Neuronal stem cell (in vitro differentiated cells): Measurements from ENCODE around the gene SEC14L3.

Experiments
- DNase-seq: peaks from one replicate; pipeline ENCODE4 v3.0.0-alpha.2; 2013; ENCODE audit warnings: low spot score
- H2AFZ ChIP-seq: one replicate; pipeline ENCODE4 v1.6.1; 2013; ENCODE audit warnings: mild to moderate bottlenecking, low read length, inconsistent platforms
- H2AK5ac ChIP-seq: 2 replicates; pipeline ENCODE4 v1.6.1; 2013; ENCODE audit warnings: low read depth, mild to moderate bottlenecking, inconsistent platforms, low read length, moderate library complexity, mixed read lengths
- H2BK120ac ChIP-seq: 2 replicates; pipeline ENCODE4 v1.6.1; 2013; ENCODE audit warnings: low read depth, mild to moderate bottlenecking, inconsistent platforms, low read length, moderate library complexity, mixed read lengths
- H2BK12ac ChIP-seq: one replicate; pipeline ENCODE4 v1.6.1; 2013; ENCODE audit warnings: low read length, inconsistent platforms
- H2BK15ac ChIP-seq: 2 replicates; pipeline ENCODE4 v1.6.1; 2013; ENCODE audit warnings: mild to moderate bottlenecking, low read length, inconsistent platforms, mixed read lengths
- H2BK5ac ChIP-seq: one replicate; pipeline ENCODE4 v1.6.1; 2013; ENCODE audit warnings: inconsistent platforms, mild to moderate bottlenecking, low read length, moderate library complexity
- H3K14ac ChIP-seq: one replicate; pipeline ENCODE4 v1.6.1; 2013; ENCODE audit warnings: low read length, inconsistent platforms
- H3K18ac ChIP-seq: 2 replicates; pipeline ENCODE4 v1.6.1; 2013; ENCODE audit warnings: low read length, inconsistent platforms
- H3K23ac ChIP-seq: 2 replicates; pipeline ENCODE4 v1.6.1; 2013; ENCODE audit warnings: low read depth, mild to moderate bottlenecking, mixed read lengths, low read length, inconsistent platforms; ENCODE audit not compliant: poor library complexity
- H3K27ac ChIP-seq: replicated peaks from 3 replicates; pipeline ENCODE4 v1.5.1; 2013; ENCODE audit warnings: low read length, inconsistent platforms
- H3K27me3 ChIP-seq, 3 experiments: 2 replicates each; pipeline ENCODE4 v1.6.1; 2013; ENCODE audit warnings: low read length in 3 of 3, mild to moderate bottlenecking in 2 of 3, inconsistent platforms in 1 of 3, low read depth in 1 of 3, mixed read lengths in 1 of 3, moderate library complexity in 1 of 3; ENCODE audit not compliant: control insufficient read depth in 3 of 3, insufficient read depth in 3 of 3
- H3K36me3 ChIP-seq, 2 donors: replicated peaks in 1 of 2; 2 replicates each; pipeline ENCODE4 v1.6.1; 2013; ENCODE audit warnings: low read length in 2 of 2; ENCODE audit not compliant: control insufficient read depth in 2 of 2, insufficient read depth in 2 of 2
- H3K4ac ChIP-seq: 2 replicates; pipeline ENCODE4 v1.6.1; 2013; ENCODE audit warnings: inconsistent platforms, mild to moderate bottlenecking, low read length, moderate library complexity
- H3K4me1 ChIP-seq, 2 donors: 1 replicate in 1 of 2; 2 replicates in 1 of 2; pipeline ENCODE4 v1.6.1; 2013; ENCODE audit warnings: low read length in 2 of 2, low read depth in 1 of 2; ENCODE audit not compliant: control insufficient read depth in 2 of 2, insufficient read depth in 1 of 2
- H3K4me2 ChIP-seq: one replicate; pipeline ENCODE4 v1.6.1; 2013; ENCODE audit warnings: mild to moderate bottlenecking, low read length, inconsistent platforms; ENCODE audit not compliant: insufficient read depth, poor library complexity, severe bottlenecking
- H3K4me3 ChIP-seq, 2 donors: 2 replicates each; pipeline ENCODE4 v1.5.1; 2013; ENCODE audit warnings: low read length in 2 of 2, mild to moderate bottlenecking in 2 of 2, inconsistent platforms in 1 of 2, moderate library complexity in 1 of 2
- H3K79me1 ChIP-seq: one replicate; pipeline ENCODE4 v1.6.1; 2013; ENCODE audit warnings: low read depth, mild to moderate bottlenecking, inconsistent platforms, low read length, moderate library complexity
- H3K9ac ChIP-seq: one replicate; pipeline ENCODE4 v1.6.1; 2013; ENCODE audit warnings: mild to moderate bottlenecking, low read depth, low read length, inconsistent platforms; ENCODE audit not compliant: poor library complexity
- H3K9me3 ChIP-seq, 2 donors: replicated peaks in 1 of 2; 2 replicates each; pipeline versions ENCODE3 to v1.6.1; 2013; ENCODE audit warnings: low read length in 2 of 2, mild to moderate bottlenecking in 2 of 2, inconsistent platforms in 1 of 2, low read depth in 1 of 2, mixed read lengths in 1 of 2, moderate library complexity in 1 of 2; ENCODE audit not compliant: control insufficient read depth in 2 of 2, insufficient read depth in 1 of 2
- H4K8ac ChIP-seq: one replicate; pipeline ENCODE4 v1.6.1; 2013; ENCODE audit warnings: low read depth, mild to moderate bottlenecking, inconsistent platforms, low read length, moderate library complexity
- H4K91ac ChIP-seq: one replicate; pipeline ENCODE4 v1.6.1; 2013; ENCODE audit warnings: low read length, low read depth, mild to moderate bottlenecking, inconsistent platforms; ENCODE audit not compliant: poor library complexity
- WGBS, 2 donors: extraction: QIAGEN DNeasy Blood & Tissue Kit; methylation state at CpG; one replicate each; pipeline ENCODE4 v1.1.7; 2013; ENCODE audit warnings: missing lambda C conversion rate in 2 of 2, mixed read lengths in 1 of 2; ENCODE audit not compliant: insufficient read length in 2 of 2, insufficient replicate concordance in 1 of 2; ENCODE audit errors: extremely low coverage in 2 of 2; 5-methylcytosine and 5-hydroxymethylcytosine counted together

Gene SEC14L3

GRCh38 chr22:30435674-30436126 is 36.1 kb downstream of the SEC14L3 start:
- no peak overlapping the region for H2BK120ac ChIP-seq
- H4K91ac ChIP-seq: no peak overlapping the region
- H3K9me3 ChIP-seq: peaks cover 0 to 2% of the 10 kb centered on the region in 2 donors
- H3K4me2 ChIP-seq: no peak overlapping the region
- H3K4me3 ChIP-seq: no peak overlapping the region
- no peak overlapping the region for H2BK5ac ChIP-seq
- no peak overlapping the region for H3K27ac ChIP-seq
- peaks cover 0 to 3% (median 0%) of the 10 kb centered on the region in 3 experiments for H3K27me3 ChIP-seq
- peak overlapping the region; percentile 82 for H2AFZ ChIP-seq
- H3K9ac ChIP-seq: no peak overlapping the region
- no peaks in the 10 kb centered on the region for H3K79me1 ChIP-seq
- no peak for DNase-seq
- no peak overlapping the region for H4K8ac ChIP-seq
- H2BK12ac ChIP-seq: no peak overlapping the region
- H3K18ac ChIP-seq: peak overlapping the region; percentile 11
- WGBS, 2 donors: no CpG with 5 or more reads among the region's 6 CpGs
- no peaks in the 10 kb centered on the region for H3K36me3 ChIP-seq
- H2AK5ac ChIP-seq: peak overlapping the region; percentile 78
- no peak overlapping the region for H2BK15ac ChIP-seq
- peak overlapping the region; percentile 40 for H3K14ac ChIP-seq
- no peaks in the 10 kb centered on the region for H3K4me1 ChIP-seq
- H3K23ac ChIP-seq: no peak overlapping the region
- H3K4ac ChIP-seq: peak overlapping the region; percentile 4

GRCh38 chr22:30434843-30435242 is 37.0 kb downstream of the SEC14L3 start:
- Histone ChIP-seq H3K14ac (no peak overlapping the region), H4K91ac (no peak overlapping the region), H2AFZ (peak overlapping the region; percentile 82), H2AK5ac (no peak overlapping the region), H2BK5ac (no peak overlapping the region), H3K4me2 (no peak overlapping the region), H3K27ac (no peak overlapping the region), H2BK12ac (no peak overlapping the region), H3K79me1 (no peaks in the 10 kb centered on the region), H3K18ac (peak overlapping the region; percentile 33), H2BK15ac (no peak overlapping the region), H3K4me1 (no peaks in the 10 kb centered on the region), H4K8ac (no peak overlapping the region), H2BK120ac (no peak overlapping the region), H3K27me3 (peaks cover 0 to 3% (median 0%) of the 10 kb centered on the region in 3 experiments), H3K4me3 (no peak overlapping the region), H3K23ac (no peak overlapping the region), H3K9me3 (peaks cover 0 to 2% of the 10 kb centered on the region in 2 donors), H3K4ac (no peak overlapping the region), H3K36me3 (no peaks in the 10 kb centered on the region), H3K9ac (no peak overlapping the region)
- no CpG with 5 or more reads among the region's 1 CpG for WGBS, 2 donors
- DNase-seq: no peak

GRCh38 chr22:30433773-30434172 is 38.0 kb downstream of the SEC14L3 start:
- no peak overlapping the region for H4K8ac ChIP-seq
- H2BK12ac ChIP-seq: no peak overlapping the region
- peak overlapping the region; percentile 48 for H2AK5ac ChIP-seq
- DNase-seq: no peak
- H3K27me3 ChIP-seq: peaks cover 0 to 3% (median 0%) of the 10 kb centered on the region in 3 experiments
- no peak overlapping the region for H3K4me3 ChIP-seq
- H2BK120ac ChIP-seq: no peak overlapping the region
- H3K23ac ChIP-seq: no peak overlapping the region
- no peaks in the 10 kb centered on the region for H3K79me1 ChIP-seq
- no peak overlapping the region for H3K14ac ChIP-seq
- no peak overlapping the region for H3K4ac ChIP-seq
- WGBS, 2 donors: no CpG with 5 or more reads among the region's 1 CpG
- H3K4me1 ChIP-seq: no peaks in the 10 kb centered on the region
- no peaks in the 10 kb centered on the region for H3K36me3 ChIP-seq
- no peak overlapping the region for H3K9ac ChIP-seq
- no peak overlapping the region for H3K4me2 ChIP-seq
- no peak overlapping the region for H4K91ac ChIP-seq
- H2AFZ ChIP-seq: no peak overlapping the region
- no peak overlapping the region for H3K18ac ChIP-seq
- peaks cover 0 to 2% of the 10 kb centered on the region in 2 donors for H3K9me3 ChIP-seq
- no peak overlapping the region for H3K27ac ChIP-seq
- H2BK15ac ChIP-seq: no peak overlapping the region
- no peak overlapping the region for H2BK5ac ChIP-seq

- H3K4me3 ChIP-seq: no peak overlapping the region
- H2AFZ ChIP-seq: no peak overlapping the region
- H2BK15ac ChIP-seq: no peak overlapping the region
- peaks cover 0 to 2% of the 10 kb centered on the region in 2 donors for H3K9me3 ChIP-seq
- H4K8ac ChIP-seq: no peak overlapping the region
- H3K14ac ChIP-seq: no peak overlapping the region
- no peak overlapping the region for H2BK5ac ChIP-seq
- no peak overlapping the region for H3K27ac ChIP-seq
- no CpG with 5 or more reads among the region's 3 CpGs for WGBS, 2 donors
- H4K91ac ChIP-seq: no peak overlapping the region
- H3K4ac ChIP-seq: no peak overlapping the region
- peaks cover 1 to 5% of the 10 kb centered on the region in 2 donors for H3K36me3 ChIP-seq
- no peak overlapping the region for H3K4me2 ChIP-seq
- H3K4me1 ChIP-seq: no peaks in the 10 kb centered on the region
- DNase-seq: no peak
- H3K27me3 ChIP-seq: peaks cover 0 to 3% (median 0%) of the 10 kb centered on the region in 3 experiments
- H3K79me1 ChIP-seq: no peaks in the 10 kb centered on the region
- H2BK12ac ChIP-seq: no peak overlapping the region
- H3K9ac ChIP-seq: no peak overlapping the region
- H3K23ac ChIP-seq: no peak overlapping the region
- H3K18ac ChIP-seq: no peak overlapping the region
- no peak overlapping the region for H2BK120ac ChIP-seq
- no peak overlapping the region for H2AK5ac ChIP-seq
These were observed 38.6 kb downstream of the SEC14L3 start for GRCh38 chr22:30433227-30433626.
